Gastrocnemius medialis (tissue), 4 donors: ENCODE results near the gene AMDHD1.

ENCODE experiments used
- POLR2A ChIP-seq, 2 donors: fragments of 450-650 bp; IDR thresholded peaks; one replicate each; pipeline ENCODE4 v1.6.1; 2017; ENCODE audit warnings: antibody characterized with exemption in 2 of 2, mild to moderate bottlenecking in 2 of 2, moderate library complexity in 2 of 2
- TF ChIP-seq, protein P1 (sequence below), 5 experiments: fragments of 450-650 bp in 3 of 5; fragments of 200-600 bp in 2 of 5; sonication (generic) in 2 of 5; IDR thresholded peaks in 4 of 5; conservative IDR thresholded peaks in 1 of 5; 1 replicate in 4 of 5; 2 replicates in 1 of 5; pipeline ENCODE4 v1.5.1; 2016 to 2019; ENCODE audit warnings: antibody characterized with exemption in 5 of 5, mild to moderate bottlenecking in 3 of 5, moderate library complexity in 3 of 5

GRCh38 chr12:95959107-95959506 lies 16.0 kb downstream of the AMDHD1 start:
- TF ChIP-seq, protein P1, sequence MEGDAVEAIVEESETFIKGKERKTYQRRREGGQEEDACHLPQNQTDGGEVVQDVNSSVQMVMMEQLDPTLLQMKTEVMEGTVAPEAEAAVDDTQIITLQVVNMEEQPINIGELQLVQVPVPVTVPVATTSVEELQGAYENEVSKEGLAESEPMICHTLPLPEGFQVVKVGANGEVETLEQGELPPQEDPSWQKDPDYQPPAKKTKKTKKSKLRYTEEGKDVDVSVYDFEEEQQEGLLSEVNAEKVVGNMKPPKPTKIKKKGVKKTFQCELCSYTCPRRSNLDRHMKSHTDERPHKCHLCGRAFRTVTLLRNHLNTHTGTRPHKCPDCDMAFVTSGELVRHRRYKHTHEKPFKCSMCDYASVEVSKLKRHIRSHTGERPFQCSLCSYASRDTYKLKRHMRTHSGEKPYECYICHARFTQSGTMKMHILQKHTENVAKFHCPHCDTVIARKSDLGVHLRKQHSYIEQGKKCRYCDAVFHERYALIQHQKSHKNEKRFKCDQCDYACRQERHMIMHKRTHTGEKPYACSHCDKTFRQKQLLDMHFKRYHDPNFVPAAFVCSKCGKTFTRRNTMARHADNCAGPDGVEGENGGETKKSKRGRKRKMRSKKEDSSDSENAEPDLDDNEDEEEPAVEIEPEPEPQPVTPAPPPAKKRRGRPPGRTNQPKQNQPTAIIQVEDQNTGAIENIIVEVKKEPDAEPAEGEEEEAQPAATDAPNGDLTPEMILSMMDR (IDR thresholded peaks at IDR 0.05 in 4 of 5, conservative IDR thresholded peaks at IDR 0.05 in 1 of 5) = no peak
- TF ChIP-seq POLR2A (IDR thresholded peaks at IDR 0.05) = no peak
